T-helper 1 cell (primary cell): Measurements from ENCODE around the gene RAB11FIP4.
"Not testable (repeated sequence)": the region's sequence is repeated elsewhere in the genome, so short reads cannot be mapped to it uniquely, and the experiment has no call there.

Experiments used
- DNase-seq, 5 donors: peaks; one replicate each; pipeline ENCODE4 v3.0.0-alpha.2; 2012 to 2020

Gene RAB11FIP4

GRCh38 chr17:31433811-31434726 lies 42.6 kb downstream of the RAB11FIP4 start:
- DNase-seq = no peak

GRCh38 chr17:31434727-31435050 lies 43.2 kb downstream of the RAB11FIP4 start:
- no peak for DNase-seq

GRCh38 chr17:31435581-31435980 lies 44.1 kb downstream of the RAB11FIP4 start:
- DNase-seq = no peak

GRCh38 chr17:31437720-31438400 lies 46.4 kb downstream of the RAB11FIP4 start:
- DNase-seq = no peak

GRCh38 chr17:31439716-31440115 lies 48.2 kb downstream of the RAB11FIP4 start:
- no peak for DNase-seq

GRCh38 chr17:31442276-31442675 lies 50.8 kb downstream of the RAB11FIP4 start:
- no peak for DNase-seq

GRCh38 chr17:31442856-31443255 lies 51.4 kb downstream of the RAB11FIP4 start:
- DNase-seq = not testable (repeated sequence)

- DNase-seq = no peak
Measured at GRCh38 chr17:31443386-31443785, 51.9 kb downstream of the RAB11FIP4 start.

- DNase-seq = no peak
Measured at GRCh38 chr17:31444026-31444425, 52.6 kb downstream of the RAB11FIP4 start.

GRCh38 chr17:31446195-31446967 lies 54.9 kb downstream of the RAB11FIP4 start:
- DNase-seq = no peak

- DNase-seq = no peak
Measured at GRCh38 chr17:31448467-31449077, 57.1 kb downstream of the RAB11FIP4 start.

GRCh38 chr17:31449111-31449510 lies 57.6 kb downstream of the RAB11FIP4 start:
- DNase-seq = no peak

GRCh38 chr17:31449746-31450145 lies 58.3 kb downstream of the RAB11FIP4 start:
- no peak for DNase-seq

GRCh38 chr17:31452101-31452500 lies 60.6 kb downstream of the RAB11FIP4 start:
- no peak for DNase-seq

- no peak for DNase-seq
Measured at GRCh38 chr17:31452561-31453110, 61.2 kb downstream of the RAB11FIP4 start.

GRCh38 chr17:31453896-31454295 lies 62.4 kb downstream of the RAB11FIP4 start:
- DNase-seq = no peak

GRCh38 chr17:31456814-31457213 lies 65.3 kb downstream of the RAB11FIP4 start:
- no peak for DNase-seq

GRCh38 chr17:31457391-31458234 lies 66.1 kb downstream of the RAB11FIP4 start:
- DNase-seq = no peak

- DNase-seq = no peak
Measured at GRCh38 chr17:31458829-31459228, 67.4 kb downstream of the RAB11FIP4 start.

- no peak for DNase-seq
Measured at GRCh38 chr17:31459716-31460115, 68.2 kb downstream of the RAB11FIP4 start.

- no peak for DNase-seq
Measured at GRCh38 chr17:31460226-31460721, 68.8 kb downstream of the RAB11FIP4 start.
